GM21825 (cell line): ENCODE data around the gene RCVRN.

ENCODE experiments used
- ATAC-seq: cut with Tn5 transposase; IDR thresholded peaks from one replicate; pipeline ENCODE4 v1.9.1; 2021; ENCODE audit warnings: mild to moderate bottlenecking, moderate library complexity; ENCODE audit not compliant: unreplicated experiment

Gene RCVRN

GRCh38 chr17:9859781-9860180, 45.3 kb downstream of the RCVRN start:
- no peak for ATAC-seq

- ATAC-seq: no peak
Observed at GRCh38 chr17:9855036-9855435, 50.0 kb downstream of the RCVRN start.

DNA sequence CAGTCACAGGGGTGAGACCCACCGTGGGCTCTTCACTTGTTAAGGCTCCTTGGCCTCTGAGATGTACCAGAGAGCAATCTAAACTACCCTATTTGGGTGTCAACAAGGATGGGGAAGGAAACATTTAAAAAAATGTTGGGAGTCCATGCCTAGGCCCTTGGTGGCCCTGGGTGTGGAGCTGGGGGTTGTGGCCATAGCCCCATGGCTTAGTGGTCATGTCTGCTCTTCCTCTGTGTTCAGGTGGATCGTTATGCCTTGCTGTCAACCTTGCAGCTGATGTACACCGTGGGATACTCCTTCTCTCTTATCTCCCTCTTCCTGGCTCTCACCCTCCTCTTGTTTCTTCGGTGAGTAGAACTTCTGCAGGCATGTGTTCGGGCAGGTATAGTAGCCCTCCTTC, 50.8 kb downstream of the RCVRN start:
- no peak for ATAC-seq

- ATAC-seq: no peak
Observed at GRCh38 chr17:9850151-9850550, 54.9 kb downstream of the RCVRN start.
